OCI-M2 (cell line): Measurements from ENCODE around the gene CORO1A.
"Not testable (repeated sequence)": the region's sequence is repeated elsewhere in the genome, so short reads cannot be mapped to it uniquely, and the experiment has no call there.

Experiments
- DNase-seq: peaks from one replicate; lab custom pipeline; 2025; ENCODE audit not compliant: unreplicated experiment; lab: John Stamatoyannopoulos, UW

Gene CORO1A

GRCh38 chr16:30183233-30184095 is at the start of gene CORO1A:
TSS of gene CORO1A (plus strand) at chr16:30183602. CDS start at chr16:30185210, 1,608 bp downstream.
- no peak for DNase-seq

DNA sequence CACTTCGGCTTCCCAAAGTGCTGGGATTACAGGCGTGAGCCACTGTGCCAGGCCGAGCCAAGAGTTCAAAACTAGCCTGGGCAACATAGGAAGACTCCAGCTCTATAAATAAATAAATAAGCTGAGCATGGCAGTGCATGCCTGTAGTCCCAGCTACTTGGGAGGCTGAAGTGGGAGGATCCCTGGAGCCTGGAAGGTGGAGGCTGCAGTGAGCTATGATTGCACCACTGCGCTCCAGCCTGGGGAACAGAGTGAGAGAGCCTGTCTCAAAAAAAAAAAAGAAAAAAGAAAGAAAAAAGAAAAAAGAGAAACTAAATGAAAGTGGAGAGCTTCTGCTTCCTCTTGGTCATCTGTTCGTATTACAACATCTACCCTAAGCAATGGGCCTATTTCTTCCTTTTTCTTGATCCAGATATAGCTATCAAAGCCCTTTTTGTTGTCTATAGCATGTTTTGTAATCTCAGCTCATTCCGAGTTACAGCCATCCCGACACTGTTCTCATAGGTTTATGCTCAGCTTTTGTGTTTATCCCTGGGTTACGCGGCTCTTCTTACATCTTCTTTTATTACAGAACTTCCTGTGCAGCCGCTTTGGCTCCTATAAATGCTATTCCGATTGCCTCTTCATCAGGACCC is 46.3 kb upstream of the CORO1A start:
- no peak for DNase-seq

GRCh38 chr16:30137897-30138296 is 45.5 kb upstream of the CORO1A start:
- no peak for DNase-seq

- no peak for DNase-seq
Measured at GRCh38 chr16:30139583-30140481, 43.6 kb upstream of the CORO1A start.

DNA sequence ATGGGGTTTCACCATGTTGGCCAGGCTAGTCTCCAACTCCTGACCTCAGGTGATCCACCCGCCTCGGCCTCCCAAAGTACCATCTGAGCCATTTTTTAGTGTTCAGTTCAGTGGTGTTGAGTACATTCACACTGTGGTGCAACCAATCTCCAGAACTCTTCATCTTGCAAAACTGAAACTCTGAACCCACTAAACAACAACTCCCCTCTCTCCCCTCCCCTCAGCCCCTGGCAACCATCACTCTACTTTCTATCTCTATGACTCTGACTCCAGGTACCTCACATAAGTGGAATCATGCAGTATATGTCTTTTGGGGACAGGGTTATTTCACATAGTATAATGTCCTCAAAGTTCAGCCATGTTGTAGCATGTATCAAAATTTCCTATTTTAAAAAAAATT is 41.7 kb upstream of the CORO1A start:
- no peak for DNase-seq

GRCh38 chr16:30142672-30143346 is 40.6 kb upstream of the CORO1A start:
- no peak for DNase-seq

- no peak for DNase-seq
Measured at GRCh38 chr16:30143347-30143702, 40.1 kb upstream of the CORO1A start.

DNA sequence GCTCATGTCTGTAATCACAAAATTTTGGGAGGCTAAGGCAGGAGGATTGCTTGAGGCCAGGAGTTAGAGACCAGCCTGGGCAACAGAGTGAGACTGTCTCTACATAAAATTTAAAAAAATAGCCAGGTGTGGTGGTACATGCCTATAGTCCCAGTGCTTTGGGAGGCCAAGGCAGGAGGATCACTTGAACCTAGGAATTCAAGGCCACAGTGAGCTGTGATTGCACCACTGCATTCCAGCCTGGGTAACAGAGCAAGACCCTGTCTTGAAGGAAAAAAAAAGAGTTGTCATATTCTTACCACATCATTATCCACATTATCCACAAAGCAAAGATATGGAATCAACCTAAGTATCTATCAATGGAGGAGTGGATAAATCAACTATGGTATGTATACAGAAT is 39.4 kb upstream of the CORO1A start:
- DNase-seq, result no peak

- no peak for DNase-seq
Measured at GRCh38 chr16:30144917-30145316, 38.5 kb upstream of the CORO1A start.

GRCh38 chr16:30145657-30146056 is 37.7 kb upstream of the CORO1A start:
- no peak for DNase-seq

- DNase-seq, result no peak
Measured at GRCh38 chr16:30147843-30148510, 35.4 kb upstream of the CORO1A start.

- DNase-seq, result no peak
Measured at GRCh38 chr16:30149250-30149930, 34.0 kb upstream of the CORO1A start.

DNA sequence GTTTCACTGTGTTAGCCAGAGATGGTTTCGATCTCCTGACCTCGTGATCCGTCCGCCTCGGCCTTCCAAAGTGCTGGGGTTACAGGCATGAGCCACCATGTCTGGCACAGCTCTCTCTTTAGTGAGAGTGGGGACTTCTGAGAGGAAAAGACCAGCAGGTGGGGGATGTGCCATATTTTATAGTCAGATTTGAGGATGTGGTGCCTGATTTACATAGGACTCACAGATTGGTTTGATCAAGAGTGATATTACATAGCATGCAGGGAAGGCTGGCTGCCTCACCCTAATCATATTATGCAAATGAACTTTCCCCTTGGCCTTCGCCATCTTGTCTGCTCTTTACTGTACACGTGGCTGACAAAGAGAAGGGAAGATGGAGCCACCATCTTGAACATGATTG is 32.3 kb upstream of the CORO1A start:
- DNase-seq, result no peak

DNA sequence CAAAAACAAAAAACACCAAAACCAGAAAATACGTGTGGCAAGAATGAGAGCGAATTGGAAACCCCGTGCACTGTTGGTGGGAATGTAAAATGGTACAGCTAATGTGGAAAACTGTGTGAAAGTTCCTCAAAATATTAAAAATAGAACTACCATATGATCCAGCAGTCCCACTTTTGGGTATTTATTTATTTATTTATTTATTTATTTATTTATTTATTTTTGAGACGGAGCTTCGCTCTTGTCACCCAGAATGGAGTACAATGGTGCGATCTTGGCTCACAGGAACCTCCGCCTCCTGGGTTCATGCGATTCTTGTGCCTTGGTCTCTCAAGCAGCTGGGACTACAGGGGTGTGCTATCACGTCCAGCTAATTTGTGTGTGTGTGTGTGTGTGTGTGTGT is 30.9 kb upstream of the CORO1A start:
- DNase-seq, result no peak

GRCh38 chr16:30155188-30155587 is 28.2 kb upstream of the CORO1A start:
- DNase-seq, result no peak

DNA sequence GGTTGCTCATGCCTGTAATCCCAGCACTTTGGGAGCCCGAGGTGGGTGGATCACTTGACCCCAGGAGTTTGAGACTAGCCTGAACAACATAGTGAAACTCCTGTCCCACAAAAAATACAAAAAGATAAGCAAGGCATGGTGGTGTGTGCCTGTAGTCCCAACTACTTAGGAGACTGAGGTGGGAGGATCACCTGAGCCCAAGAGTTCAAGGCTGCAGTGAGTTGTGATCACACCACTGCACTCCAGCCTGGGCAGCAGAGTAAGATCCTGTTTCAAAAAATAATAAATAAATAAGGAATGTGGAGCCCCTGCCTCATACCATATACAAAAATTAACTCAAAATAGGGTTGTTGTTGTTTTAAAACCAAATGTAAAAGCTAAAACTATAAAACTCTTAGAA is 26.2 kb upstream of the CORO1A start:
- no peak for DNase-seq

- DNase-seq, result no peak
Measured at GRCh38 chr16:30163538-30163937, 19.9 kb upstream of the CORO1A start.

DNA sequence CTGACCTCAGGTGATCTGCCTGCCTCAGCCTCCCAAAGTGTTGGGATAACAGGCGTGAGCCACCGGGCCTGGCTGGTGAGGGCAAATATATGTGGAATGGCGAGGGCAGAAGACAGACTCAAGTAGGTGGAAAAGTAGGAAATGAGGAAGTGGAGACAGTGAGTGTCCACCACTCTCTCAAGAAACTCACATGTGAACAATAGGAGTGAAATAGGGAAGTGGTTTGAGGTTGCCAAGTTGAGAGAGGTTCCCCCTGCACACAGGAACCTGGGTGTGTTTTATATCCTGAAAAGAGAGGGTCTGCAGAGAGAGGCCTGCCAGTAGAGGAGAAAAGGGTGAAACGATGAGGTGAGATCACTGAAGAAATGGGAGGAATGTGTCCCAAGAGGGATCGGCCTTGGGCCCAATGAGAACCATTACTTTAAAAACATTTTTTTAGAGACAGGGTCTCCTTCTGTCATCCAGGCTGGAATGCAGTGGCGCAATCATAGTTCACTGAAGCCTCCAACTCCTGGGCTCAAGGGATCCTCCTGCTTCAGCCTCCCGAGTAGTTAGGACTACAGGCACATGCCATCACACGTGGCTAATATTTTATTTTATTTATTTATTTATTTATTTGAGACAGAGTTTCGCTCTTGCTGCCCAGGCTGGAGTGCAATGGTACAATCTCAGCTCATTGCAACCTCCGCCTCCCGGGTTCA is 17.1 kb upstream of the CORO1A start:
- DNase-seq, result no peak

DNA sequence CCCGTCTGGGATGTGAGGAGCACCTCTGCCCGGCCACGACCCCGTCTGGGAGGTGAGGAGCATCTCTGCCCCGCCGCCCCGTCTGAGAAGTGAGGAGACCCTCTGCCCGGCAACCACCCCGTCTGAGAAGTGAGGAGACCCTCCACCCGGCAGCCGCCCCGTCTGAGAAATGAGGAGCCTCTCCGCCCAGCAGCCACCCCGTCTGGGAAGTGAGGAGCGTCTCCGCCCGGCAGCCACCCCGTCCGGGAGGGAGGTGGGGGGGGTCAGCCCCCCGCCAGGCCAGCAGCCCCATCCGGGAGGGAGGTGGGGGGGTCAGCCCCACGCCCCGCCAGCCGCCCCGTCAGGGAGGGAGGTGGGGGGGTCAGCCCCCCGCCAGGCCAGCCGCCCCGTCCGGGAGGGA is 14.7 kb upstream of the CORO1A start:
- DNase-seq, result not testable (repeated sequence)
